IMR-90 (cell line): ENCODE results near the gene MGAT5. TPM values are rescaled to one million over a fixed set of nuclear protein-coding genes. Genes with fewer than 3 reads are reported as not detected.

Experiments
- ATAC-seq: fragments of 200-7000 bp; cut with Tn5 transposase; 2 replicates; pipeline ENCODE4 v1.9.1; 2020; ENCODE audit warnings: low read depth, mild to moderate bottlenecking, moderate library complexity
- BruUV-seq: library from RNA; stranded (reverse); fragments of 400-500 nt; replicated peaks from 2 replicates; lab custom pipeline; 2021; lab: Mats Ljungman, UMichigan
- CTCF ChIA-PET: fragments of 300-600 bp; formaldehyde crosslinking; extraction: SDS; loops from one replicate; lab custom pipeline; 2021; ENCODE audit warnings: antibody characterized with exemption; lab: Yijun Ruan, JAX
- POLR2A ChIA-PET: fragments of 300-600 bp; sonication (Branson Sonifier 250); formaldehyde crosslinking; loops from one replicate; lab custom pipeline; 2022; ENCODE audit warnings: antibody characterized with exemption; ENCODE audit not compliant: unreplicated experiment; lab: Charles Lee
- DNase-seq: peaks from one replicate; pipeline ENCODE4 v3.0.0; 2013
- H2AFZ ChIP-seq: replicated peaks from 2 replicates; pipeline ENCODE3; 2013; ENCODE audit warnings: low read length, mild to moderate bottlenecking; ENCODE audit not compliant: poor library complexity
- H2AK5ac ChIP-seq: 2 replicates; pipeline ENCODE4 v1.6.1; 2013; ENCODE audit warnings: low read depth, low read length, inconsistent platforms
- H2AK9ac ChIP-seq: replicated peaks from 2 replicates; pipeline ENCODE3; 2013; ENCODE audit warnings: mild to moderate bottlenecking, low read depth, low read length, moderate library complexity; ENCODE audit not compliant: poor library complexity
- H2BK120ac ChIP-seq: 2 replicates; pipeline ENCODE4 v1.6.1; 2013; ENCODE audit warnings: low read depth, low read length, inconsistent platforms
- H2BK15ac ChIP-seq: 3 replicates; pipeline ENCODE4 v1.6.1; 2013; ENCODE audit warnings: low read depth, low read length, inconsistent platforms
- H2BK20ac ChIP-seq: 2 replicates; pipeline ENCODE4 v1.6.1; 2013; ENCODE audit warnings: low read depth, mild to moderate bottlenecking, inconsistent platforms, low read length, moderate library complexity
- H2BK5ac ChIP-seq: 2 replicates; pipeline ENCODE4 v1.6.1; 2013; ENCODE audit warnings: mild to moderate bottlenecking, low read depth, low read length, inconsistent platforms; ENCODE audit not compliant: poor library complexity, severe bottlenecking
- H3K14ac ChIP-seq: replicated peaks from 2 replicates; pipeline ENCODE4 v1.6.1; 2013; ENCODE audit warnings: low read depth, low read length, inconsistent platforms
- H3K18ac ChIP-seq: 2 replicates; pipeline ENCODE4 v1.6.1; 2013; ENCODE audit warnings: low read depth, low read length, control low read depth
- H3K23ac ChIP-seq: 2 replicates; pipeline ENCODE4 v1.6.1; 2013; ENCODE audit warnings: low read depth, low read length, inconsistent platforms
- H3K27ac ChIP-seq: 2 replicates; pipeline ENCODE4 v1.5.1; 2013; ENCODE audit warnings: mild to moderate bottlenecking, control low read depth, low read length; ENCODE audit not compliant: insufficient read depth
- H3K27me3 ChIP-seq: 2 replicates; pipeline ENCODE4 v1.6.1; 2013; ENCODE audit warnings: low read length; ENCODE audit not compliant: control insufficient read depth, insufficient read depth
- H3K36me3 ChIP-seq: 2 replicates; pipeline ENCODE4 v1.6.1; 2013; ENCODE audit warnings: low read length, mixed read lengths; ENCODE audit not compliant: control insufficient read depth, insufficient read depth
- H3K4ac ChIP-seq: 2 replicates; pipeline ENCODE4 v1.6.1; 2013; ENCODE audit warnings: low read depth, low read length, inconsistent platforms
- H3K4me1 ChIP-seq: 2 replicates; pipeline ENCODE4 v1.6.1; 2013; ENCODE audit warnings: low read length, mixed read lengths; ENCODE audit not compliant: control insufficient read depth, insufficient read depth
- H3K4me2 ChIP-seq: 2 replicates; pipeline ENCODE4 v1.6.1; 2013; ENCODE audit warnings: low read depth, mild to moderate bottlenecking, control low read depth, low read length, moderate library complexity
- H3K4me3 ChIP-seq: 2 replicates; pipeline ENCODE4 v1.5.1; 2013; ENCODE audit warnings: low read depth, mild to moderate bottlenecking, control low read depth, low read length, moderate library complexity; ENCODE audit not compliant: insufficient read depth
- H3K56ac ChIP-seq: 2 replicates; pipeline ENCODE4 v1.6.1; 2013; ENCODE audit warnings: low read length, inconsistent platforms; ENCODE audit not compliant: insufficient read depth; ENCODE audit errors: extremely low read depth
- H3K79me1 ChIP-seq, 2 experiments: 2 replicates each; pipeline ENCODE4 v1.6.1; 2013; ENCODE audit warnings: low read length in 2 of 2, inconsistent platforms in 1 of 2, low read depth in 1 of 2
- H3K9ac ChIP-seq: 2 replicates; pipeline ENCODE4 v1.6.1; 2013; ENCODE audit warnings: low read depth, low read length, control low read depth
- H3K9me1 ChIP-seq: 2 replicates; pipeline ENCODE4 v1.6.1; 2013; ENCODE audit warnings: low read length, inconsistent platforms; ENCODE audit not compliant: insufficient read depth
- H3K9me3 ChIP-seq: 2 replicates; pipeline ENCODE4 v1.6.1; 2013; ENCODE audit warnings: low read length; ENCODE audit not compliant: control insufficient read depth, insufficient read depth
- H4K20me1 ChIP-seq: 2 replicates; pipeline ENCODE4 v1.6.1; 2013; ENCODE audit warnings: low read length, inconsistent platforms; ENCODE audit not compliant: insufficient read depth
- H4K5ac ChIP-seq: 2 replicates; pipeline ENCODE4 v1.6.1; 2013; ENCODE audit warnings: mild to moderate bottlenecking, low read depth, low read length, control low read depth
- H4K8ac ChIP-seq, 2 experiments: 2 replicates each; pipeline ENCODE4 v1.6.1; 2013; ENCODE audit warnings: low read depth in 2 of 2, low read length in 2 of 2, control low read depth in 1 of 2, inconsistent platforms in 1 of 2
- H4K91ac ChIP-seq: 2 replicates; pipeline ENCODE4 v1.6.1; 2013; ENCODE audit warnings: low read depth, low read length, inconsistent platforms; ENCODE audit not compliant: insufficient read depth
- CTCF ChIP-seq: conservative IDR thresholded peaks from 2 replicates; pipeline ENCODE4 v1.5.1; 2012; ENCODE audit warnings: mild to moderate bottlenecking, low read depth, low read length, improper control_type of control experiment
- RFX5 ChIP-seq: IDR thresholded peaks from 2 replicates; pipeline ENCODE4 v1.8.0; 2012; ENCODE audit warnings: low read depth, mild to moderate bottlenecking, low read length, moderate library complexity
- WGBS, 2 experiments: methylation state at CpG; one replicate each; pipeline versions ENCODE4 v1.1.5 to v1.1.7; 2013; ENCODE audit warnings: missing lambda C conversion rate in 2 of 2; ENCODE audit not compliant: insufficient read length in 1 of 2; ENCODE audit errors: extremely low coverage in 2 of 2; 5-methylcytosine and 5-hydroxymethylcytosine counted together
- dilution Hi-C: fragments of 300-500 bp; cut with HindIII; formaldehyde crosslinking; loops from one replicate; pipeline ENCODE4 v1.14.3; 2018; ENCODE audit warnings: low sequenced_read_pairs; ENCODE audit not compliant: unreplicated experiment
- in situ Hi-C: fragments of 300-500 bp; cut with MboI; formaldehyde crosslinking; loops from 3 replicates; pipeline ENCODE4 v1.14.3; 2019; ENCODE audit warnings: low sequenced_read_pairs, inconsistent platforms, mixed read lengths
- intact Hi-C: fragments of 100-400 bp; cut with micrococcal nuclease; formaldehyde crosslinking; loops from 2 replicates; pipeline ENCODE4 v1.10.0; 2022
- polyA plus RNA-seq, 3 experiments: library from polyadenylated mRNA; depleted of rRNA; stranded (reverse); fragments of >200 nt; gene quantifications; 2 replicates each; pipeline ENCODE4 v1.2.3, GENCODE V29; 2012; ENCODE audit warnings: low replicate concordance in 1 of 3
- total RNA-seq: library from RNA; depleted of rRNA; stranded (reverse); fragments of >200 nt; gene quantifications from 2 replicates; pipeline ENCODE4 v1.2.3, GENCODE V29; 2012

The MGAT5 gene
- total and polyA plus RNA-seq, 2 of the 4 experiments (the other 2 are of a cell fraction): 22.9 to 59.9 TPM

GRCh38 chr2:134334542-134335353 lies 80.9 kb downstream of the MGAT5 start (continued):
- TF ChIP-seq RFX5: no peak

GRCh38 chr2:134335601-134336000 lies 81.7 kb downstream of the MGAT5 start:
- in situ Hi-C loops: no loop called here
- CTCF ChIA-PET: no interaction called here
- POLR2A ChIA-PET: no interaction called here

More at GRCh38 chr2:134335601-134336000, 81.7 kb downstream of the MGAT5 start:
- H3K9me3 ChIP-seq: no peaks in the 10 kb centered on the region; the same call in 1 of the 2 replicates
- intact Hi-C loops (no loop called here), dilution Hi-C loops (no loop called here)
- no peaks in the 10 kb centered on the region; the same call in 1 of the 2 replicates for H3K4me1 ChIP-seq
- no peak overlapping the region for H3K27ac ChIP-seq
- H2BK5ac ChIP-seq: no peak overlapping the region
- no peak overlapping the region for H3K4me3 ChIP-seq
- H3K36me3 ChIP-seq: peaks cover 10% of the 10 kb centered on the region
- no peak overlapping the region for H3K23ac ChIP-seq
- no peak overlapping the region for H4K5ac ChIP-seq
- no peak overlapping the region for H3K14ac ChIP-seq
- H3K27me3 ChIP-seq: no peaks in the 10 kb centered on the region
- H2AFZ ChIP-seq: no peak overlapping the region
- H3K4ac ChIP-seq: no peak overlapping the region
- no peak overlapping the region for H2BK120ac ChIP-seq
- no peak overlapping the region for H3K56ac ChIP-seq
- H3K4me2 ChIP-seq: no peak overlapping the region
- no peak overlapping the region for H2AK9ac ChIP-seq
- ATAC-seq (no peak), DNase-seq (no peak)
- H3K18ac ChIP-seq: no peak overlapping the region
- H4K91ac ChIP-seq: no peak overlapping the region
- H3K9ac ChIP-seq: no peak overlapping the region
- H2BK20ac ChIP-seq: no peak overlapping the region
- no peak overlapping the region for H2BK15ac ChIP-seq
- H2AK5ac ChIP-seq: no peak overlapping the region
- no peaks in the 10 kb centered on the region for H3K9me1 ChIP-seq
- peaks cover 10 to 18% of the 10 kb centered on the region in 2 experiments for H3K79me1 ChIP-seq
- H4K20me1 ChIP-seq: no peaks in the 10 kb centered on the region
- no CpG with 5 or more reads among the region's 1 CpG for WGBS, 2 experiments
- no peak overlapping the region for H4K8ac ChIP-seq
- BruUV-seq: no TSS peak
- no peak for TF ChIP-seq CTCF
